ENCODE measurements around the gene SUOX. TPM values are rescaled to one million over a fixed set of nuclear protein-coding genes. Genes with fewer than 3 reads are reported as not detected.
"Not testable (repeated sequence)": the region's sequence is repeated elsewhere in the genome, so short reads cannot be mapped to it uniquely, and the experiment has no call there.

SUOX gene
- 58.5 TPM for total RNA-seq

- DNase-seq (ENCODE audit: low spot score): peak; percentile 98
These were observed at the start of gene SUOX for GRCh38 chr12:55996715-55997534. TSS of gene SUOX (plus strand) at chr12:55997276. CDS start at chr12:56002222, 4,946 bp downstream.

DNA sequence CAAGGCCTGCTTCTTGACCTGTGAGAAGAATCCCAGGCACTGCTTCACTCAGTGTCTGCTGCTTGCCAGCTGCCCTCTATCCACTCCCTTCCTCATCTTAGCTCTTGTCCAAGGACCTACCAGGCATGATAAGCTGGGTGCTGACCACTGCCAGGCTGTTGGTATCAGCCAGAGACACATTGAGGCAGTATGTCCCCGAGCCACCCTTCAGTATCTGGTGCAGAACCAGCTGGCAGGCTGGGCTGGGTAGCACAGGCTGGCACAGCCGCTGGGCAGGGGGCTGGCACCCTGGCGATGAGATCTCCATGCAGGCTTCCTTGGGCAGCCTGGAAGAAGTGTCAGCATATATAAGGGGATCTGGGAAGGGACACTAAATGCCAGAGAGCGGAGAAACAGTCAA is 41.7 kb upstream of the SUOX start:
- no peak for DNase-seq (ENCODE audit: low spot score)

GRCh38 chr12:55955800-55956508 is 41.1 kb upstream of the SUOX start:
- peak; percentile 75 for DNase-seq (ENCODE audit: low spot score)

GRCh38 chr12:55957106-55957859 is 39.8 kb upstream of the SUOX start:
- DNase-seq (ENCODE audit: low spot score): peak; percentile 70

DNA sequence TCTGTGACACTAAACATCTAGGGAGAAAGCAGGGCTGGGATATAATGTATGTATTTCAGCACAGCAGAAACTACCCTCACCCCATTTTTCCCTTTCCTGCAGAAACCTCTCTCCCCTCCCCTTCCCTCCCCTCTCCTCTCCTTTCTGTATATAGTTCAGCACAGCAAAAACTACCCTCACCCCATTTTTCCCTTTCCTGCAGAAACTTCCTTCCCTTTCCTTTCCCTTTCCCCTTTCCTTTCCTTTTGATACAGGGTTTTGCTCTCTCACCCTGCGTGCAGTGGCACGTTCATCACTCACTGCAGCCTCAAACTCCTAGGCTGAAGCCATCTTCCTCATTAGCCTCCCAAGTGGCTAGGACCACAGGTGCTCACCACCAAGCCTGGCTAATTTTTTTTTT is 33.3 kb upstream of the SUOX start:
- no peak for DNase-seq (ENCODE audit: low spot score)

GRCh38 chr12:55965240-55965639 is 31.8 kb upstream of the SUOX start:
- DNase-seq (ENCODE audit: low spot score): no peak

DNA sequence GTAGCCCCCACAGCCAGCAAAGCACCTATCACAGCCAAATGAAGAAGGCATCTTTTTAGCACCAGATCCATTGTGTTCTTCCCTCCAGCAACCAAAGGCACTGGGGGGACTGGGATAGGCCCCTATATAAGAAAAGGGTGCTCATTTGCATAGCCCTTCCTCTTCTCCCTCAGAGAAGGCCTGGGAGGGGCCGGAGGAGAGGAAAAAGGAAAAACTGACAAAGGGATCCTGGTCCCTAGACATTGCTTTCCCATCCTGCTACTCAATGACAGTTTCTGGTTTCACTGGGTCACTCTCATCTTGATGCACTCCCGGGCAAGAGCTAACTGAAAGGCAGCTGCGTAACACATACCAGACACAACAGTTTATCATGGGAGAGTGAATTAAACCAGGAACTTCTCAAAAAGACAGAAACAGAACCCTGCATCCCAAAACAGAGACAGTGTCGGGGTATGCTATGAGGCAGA is 31.1 kb upstream of the SUOX start, which contains the start of gene PMEL:
Gene PMEL (minus strand): TSS at position 102 of the 467 bp plus-strand sequence. CDS start 31 bp downstream, at position 71.
- DNase-seq (ENCODE audit: low spot score): no peak

DNA sequence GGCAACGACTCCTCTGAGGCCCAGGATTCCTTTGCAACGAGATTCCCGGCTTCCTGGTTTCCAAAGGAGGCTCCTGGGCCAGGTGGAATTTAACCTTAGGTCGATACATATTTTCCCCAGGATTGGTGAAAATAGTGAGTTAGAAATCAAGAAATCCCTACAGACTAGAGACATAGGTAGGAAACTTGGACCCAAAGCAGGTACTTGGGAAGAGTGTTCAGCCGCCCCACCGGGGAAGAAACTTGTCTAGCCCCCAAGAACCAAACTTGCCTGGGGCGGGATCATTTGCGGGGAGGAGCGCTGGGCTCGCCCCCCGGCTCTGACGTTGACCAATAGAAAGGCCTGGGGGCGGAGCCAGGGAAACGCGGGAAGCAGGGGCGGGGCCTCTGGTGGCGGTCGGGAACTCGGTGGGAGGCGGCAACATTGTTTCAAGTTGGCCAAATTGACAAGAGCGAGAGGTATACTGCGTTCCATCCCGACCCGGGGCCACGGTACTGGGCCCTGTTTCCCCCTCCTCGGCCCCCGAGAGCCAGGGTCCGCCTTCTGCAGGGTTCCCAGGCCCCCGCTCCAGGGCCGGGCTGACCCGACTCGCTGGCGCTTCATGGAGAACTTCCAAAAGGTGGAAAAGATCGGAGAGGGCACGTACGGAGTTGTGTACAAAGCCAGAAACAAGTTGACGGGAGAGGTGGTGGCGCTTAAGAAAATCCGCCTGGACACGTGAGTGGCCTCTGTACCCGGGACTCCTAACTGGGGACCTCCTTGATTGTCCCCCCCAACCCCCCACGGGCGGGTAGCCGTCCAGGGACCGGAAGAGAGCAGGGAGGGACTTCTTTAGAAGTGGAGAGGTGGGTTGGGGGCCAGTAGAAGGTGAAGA is 30.4 kb upstream of the SUOX start, which contains the start of gene CDK2:
Gene CDK2 (plus strand): TSS at position 423 of the 874 bp plus-strand sequence. CDS start 179 bp downstream, at position 602.
- DNase-seq (ENCODE audit: low spot score): peak; percentile 95

DNA sequence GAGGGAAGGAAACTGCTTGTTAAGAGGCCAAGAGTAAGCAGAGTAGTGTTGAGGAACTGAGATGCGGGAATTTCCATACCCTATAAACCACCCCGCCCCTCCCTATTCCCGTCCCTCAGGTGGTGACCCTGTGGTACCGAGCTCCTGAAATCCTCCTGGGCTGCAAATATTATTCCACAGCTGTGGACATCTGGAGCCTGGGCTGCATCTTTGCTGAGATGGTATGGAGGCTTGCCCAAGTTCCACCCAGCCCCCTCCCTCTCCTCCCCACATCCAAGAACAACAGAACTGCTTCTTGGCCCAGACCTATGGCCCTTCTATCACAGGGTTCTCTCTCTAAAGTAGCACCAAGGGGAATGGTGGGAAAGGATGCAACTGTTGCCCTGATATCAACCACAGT is 27.7 kb upstream of the SUOX start:
- DNase-seq (ENCODE audit: low spot score): no peak

- DNase-seq (ENCODE audit: low spot score): no peak
These were observed 26.3 kb upstream of the SUOX start for GRCh38 chr12:55970775-55971174.

GRCh38 chr12:55972042-55972441 is 25.0 kb upstream of the SUOX start:
- no peak for DNase-seq (ENCODE audit: low spot score)

GRCh38 chr12:55972456-55972855 is 24.6 kb upstream of the SUOX start:
- no peak for DNase-seq (ENCODE audit: low spot score)

DNA sequence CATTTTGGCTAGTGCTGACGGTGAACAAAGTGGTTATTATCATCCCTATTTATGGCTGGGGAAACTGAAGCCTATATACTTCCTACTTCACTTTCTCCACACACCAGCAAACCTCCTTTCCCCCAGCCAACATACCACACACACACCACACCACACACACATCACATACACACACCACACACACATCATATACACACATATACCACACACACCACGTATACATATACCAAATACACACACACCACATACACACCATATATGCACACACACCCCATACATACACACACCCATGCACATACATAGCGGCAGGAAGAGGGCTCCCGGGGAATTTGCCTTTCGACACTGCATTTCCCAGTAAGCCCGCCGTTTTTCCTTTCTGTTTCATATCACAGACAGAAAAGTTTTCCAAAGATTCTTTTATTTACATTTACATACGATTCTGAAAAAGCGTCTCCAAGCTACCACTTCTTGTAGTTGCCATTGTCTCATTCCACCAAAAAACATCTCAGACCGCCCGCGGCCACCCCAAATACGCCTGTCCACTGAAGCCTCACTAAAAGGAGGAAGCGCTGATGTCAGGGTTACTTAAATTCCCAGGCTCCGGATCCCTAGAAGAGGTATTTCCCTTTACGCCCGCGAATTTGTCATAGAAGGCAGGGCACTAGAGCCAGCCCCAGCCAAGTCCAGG is 24.0 kb upstream of the SUOX start:
- no peak for DNase-seq (ENCODE audit: low spot score)

GRCh38 chr12:55973599-55974307 is 23.3 kb upstream of the SUOX start, which contains the start of gene RAB5B:
TSS of gene RAB5B (plus strand) at chr12:55974078. CDS start at chr12:55986961, 12,883 bp downstream.
- peak; percentile 99 for DNase-seq (ENCODE audit: low spot score)

- DNase-seq (ENCODE audit: low spot score): peak; percentile 68
These were observed 22.8 kb upstream of the SUOX start for GRCh38 chr12:55974308-55974730.

- no peak for DNase-seq (ENCODE audit: low spot score)
These were observed 18.7 kb upstream of the SUOX start for GRCh38 chr12:55978393-55978792.

- no peak for DNase-seq (ENCODE audit: low spot score)
These were observed 18.0 kb upstream of the SUOX start for GRCh38 chr12:55979069-55979468.

DNA sequence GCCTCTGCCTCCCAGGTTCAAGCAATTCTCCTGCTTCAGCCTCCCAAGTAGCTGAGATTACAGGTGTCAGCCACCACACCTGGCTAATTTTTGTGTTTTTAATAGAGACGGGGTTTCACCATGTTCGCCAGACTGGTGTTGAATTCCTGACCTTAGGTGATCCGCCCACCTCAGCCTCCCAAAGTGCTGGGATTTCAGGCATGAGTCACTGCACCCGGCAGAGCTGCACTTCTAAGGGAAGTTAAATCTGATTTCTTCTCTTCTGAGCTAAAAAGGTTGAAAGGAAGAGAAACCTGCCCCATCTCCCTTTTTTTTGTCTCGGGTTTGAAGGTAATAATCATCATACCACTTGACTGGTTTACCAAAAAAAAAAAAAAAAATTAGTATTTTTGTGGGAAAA is 15.2 kb upstream of the SUOX start:
- not testable (repeated sequence) for DNase-seq (ENCODE audit: low spot score)

- no peak for DNase-seq (ENCODE audit: low spot score)
These were observed 14.6 kb upstream of the SUOX start for GRCh38 chr12:55982319-55982936.

Measured in ureter (tissue), 1 donor.